Progenitor cell of endocrine pancreas (in vitro differentiated cells): ENCODE measurements around the gene FGF16. TPM values are rescaled to one million over a fixed set of nuclear protein-coding genes. Genes with fewer than 3 reads are reported as not detected.

Experiments
- DNase-seq: peaks from one replicate; pipeline ENCODE4 v3.0.0; 2021; ENCODE audit warnings: low spot score; ENCODE audit not compliant: unreplicated experiment
- H3K27ac Mint-ChIP-seq: 2 replicates; pipeline ENCODE4 v1.8.0; 2021; ENCODE audit warnings: mild to moderate bottlenecking, moderate library complexity, mixed read lengths
- H3K27me3 Mint-ChIP-seq: 2 replicates; pipeline ENCODE4 v1.8.0; 2021; ENCODE audit warnings: mixed read lengths
- H3K36me3 Mint-ChIP-seq: 2 replicates; pipeline ENCODE4 v1.8.0; 2022; ENCODE audit warnings: mixed read lengths; ENCODE audit not compliant: insufficient read depth
- H3K4me1 Mint-ChIP-seq: 2 replicates; pipeline ENCODE4 v1.8.0; 2021; ENCODE audit warnings: low read depth, mixed read lengths
- H3K4me3 Mint-ChIP-seq: 2 replicates; pipeline ENCODE4 v1.8.0; 2021; ENCODE audit warnings: low read depth, mild to moderate bottlenecking, moderate library complexity, mixed read lengths
- H3K9me3 Mint-ChIP-seq: 2 replicates; pipeline ENCODE4 v1.8.0; 2021; ENCODE audit warnings: low read depth, mixed read lengths
- total RNA-seq: library from RNA; stranded (reverse); gene quantifications from 2 replicates; pipeline ENCODE4 v1.2.1, GENCODE V29; 2021
- TF ChIP-seq, protein P1 (sequence below): fragments of 200-600 bp; sonication (generic); IDR thresholded peaks from one replicate; pipeline ENCODE4 v1.5.0; 2021; ENCODE audit warnings: antibody characterized with exemption, mild to moderate bottlenecking; ENCODE audit not compliant: unreplicated experiment

FGF16 gene
- total RNA-seq, 1 donor from 2014 or later: not detected

DNA sequence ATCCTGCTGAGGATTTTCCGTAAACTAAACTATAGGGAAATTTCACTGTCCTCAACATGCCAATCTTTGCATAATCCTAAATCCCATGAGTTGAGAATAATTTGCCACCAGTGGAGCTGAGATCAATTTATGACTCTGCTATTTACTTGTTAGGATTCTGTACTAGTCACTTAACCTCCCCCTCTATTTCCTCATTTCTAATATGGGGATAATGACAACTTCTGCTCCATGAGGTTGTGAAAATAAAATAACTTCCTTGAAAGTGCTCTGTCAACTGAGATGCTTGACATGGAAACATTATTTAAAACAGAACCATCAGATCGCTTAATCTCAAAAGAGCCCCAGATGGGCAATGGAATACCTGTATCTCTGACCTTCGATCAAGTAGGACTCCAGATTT lies 2.6 kb upstream of the FGF16 start:
- DNase-seq: no peak
- Mint-ChIP-seq H3K4me3 (no peak overlapping the region), H3K9me3 (peaks cover 17% of the 10 kb centered on the region), H3K27ac (no peak overlapping the region), H3K27me3 (peaks cover 33% of the 10 kb centered on the region), H3K36me3 (no peaks in the 10 kb centered on the region), H3K4me1 (peaks cover 6% of the 10 kb centered on the region)
- TF ChIP-seq, protein P1, sequence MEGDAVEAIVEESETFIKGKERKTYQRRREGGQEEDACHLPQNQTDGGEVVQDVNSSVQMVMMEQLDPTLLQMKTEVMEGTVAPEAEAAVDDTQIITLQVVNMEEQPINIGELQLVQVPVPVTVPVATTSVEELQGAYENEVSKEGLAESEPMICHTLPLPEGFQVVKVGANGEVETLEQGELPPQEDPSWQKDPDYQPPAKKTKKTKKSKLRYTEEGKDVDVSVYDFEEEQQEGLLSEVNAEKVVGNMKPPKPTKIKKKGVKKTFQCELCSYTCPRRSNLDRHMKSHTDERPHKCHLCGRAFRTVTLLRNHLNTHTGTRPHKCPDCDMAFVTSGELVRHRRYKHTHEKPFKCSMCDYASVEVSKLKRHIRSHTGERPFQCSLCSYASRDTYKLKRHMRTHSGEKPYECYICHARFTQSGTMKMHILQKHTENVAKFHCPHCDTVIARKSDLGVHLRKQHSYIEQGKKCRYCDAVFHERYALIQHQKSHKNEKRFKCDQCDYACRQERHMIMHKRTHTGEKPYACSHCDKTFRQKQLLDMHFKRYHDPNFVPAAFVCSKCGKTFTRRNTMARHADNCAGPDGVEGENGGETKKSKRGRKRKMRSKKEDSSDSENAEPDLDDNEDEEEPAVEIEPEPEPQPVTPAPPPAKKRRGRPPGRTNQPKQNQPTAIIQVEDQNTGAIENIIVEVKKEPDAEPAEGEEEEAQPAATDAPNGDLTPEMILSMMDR: no peak

DNA sequence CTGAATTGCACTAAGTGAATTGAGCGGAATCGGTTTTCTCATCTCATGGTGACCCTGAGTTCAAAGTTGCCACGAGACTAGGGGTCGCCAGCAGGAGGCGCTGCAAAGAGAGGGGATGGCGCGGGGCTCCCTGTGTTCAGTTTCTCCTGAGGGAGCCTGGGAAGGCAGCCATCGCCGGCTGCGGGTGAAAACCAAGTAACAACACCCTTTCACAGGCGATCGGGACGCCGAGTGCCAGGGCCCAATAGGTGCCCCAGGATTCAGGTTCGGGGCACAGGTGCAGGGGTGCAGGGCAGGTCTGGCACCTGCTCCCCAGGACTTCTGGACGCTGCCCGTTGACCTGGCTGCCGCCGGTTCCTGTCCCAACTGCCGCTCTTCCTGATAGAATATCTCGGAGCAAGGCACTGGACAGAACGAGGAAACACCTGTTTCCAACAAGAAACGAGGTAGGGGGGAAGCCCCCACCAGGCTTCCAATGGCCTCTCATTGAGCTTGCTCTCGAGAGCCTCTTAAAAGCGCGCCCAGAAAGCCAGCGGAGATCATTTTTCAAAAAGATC lies 1.1 kb upstream of the FGF16 start:
- H3K27ac Mint-ChIP-seq: no peak overlapping the region
- peaks cover 6% of the 10 kb centered on the region for H3K4me1 Mint-ChIP-seq
- H3K27me3 Mint-ChIP-seq: peaks cover 41% of the 10 kb centered on the region
- peaks cover 11% of the 10 kb centered on the region for H3K9me3 Mint-ChIP-seq
- DNase-seq: peak; percentile 29
- TF ChIP-seq, protein P1: peak; percentile 56
- no peaks in the 10 kb centered on the region for H3K36me3 Mint-ChIP-seq
- peak overlapping the region; percentile 61 for H3K4me3 Mint-ChIP-seq

DNA sequence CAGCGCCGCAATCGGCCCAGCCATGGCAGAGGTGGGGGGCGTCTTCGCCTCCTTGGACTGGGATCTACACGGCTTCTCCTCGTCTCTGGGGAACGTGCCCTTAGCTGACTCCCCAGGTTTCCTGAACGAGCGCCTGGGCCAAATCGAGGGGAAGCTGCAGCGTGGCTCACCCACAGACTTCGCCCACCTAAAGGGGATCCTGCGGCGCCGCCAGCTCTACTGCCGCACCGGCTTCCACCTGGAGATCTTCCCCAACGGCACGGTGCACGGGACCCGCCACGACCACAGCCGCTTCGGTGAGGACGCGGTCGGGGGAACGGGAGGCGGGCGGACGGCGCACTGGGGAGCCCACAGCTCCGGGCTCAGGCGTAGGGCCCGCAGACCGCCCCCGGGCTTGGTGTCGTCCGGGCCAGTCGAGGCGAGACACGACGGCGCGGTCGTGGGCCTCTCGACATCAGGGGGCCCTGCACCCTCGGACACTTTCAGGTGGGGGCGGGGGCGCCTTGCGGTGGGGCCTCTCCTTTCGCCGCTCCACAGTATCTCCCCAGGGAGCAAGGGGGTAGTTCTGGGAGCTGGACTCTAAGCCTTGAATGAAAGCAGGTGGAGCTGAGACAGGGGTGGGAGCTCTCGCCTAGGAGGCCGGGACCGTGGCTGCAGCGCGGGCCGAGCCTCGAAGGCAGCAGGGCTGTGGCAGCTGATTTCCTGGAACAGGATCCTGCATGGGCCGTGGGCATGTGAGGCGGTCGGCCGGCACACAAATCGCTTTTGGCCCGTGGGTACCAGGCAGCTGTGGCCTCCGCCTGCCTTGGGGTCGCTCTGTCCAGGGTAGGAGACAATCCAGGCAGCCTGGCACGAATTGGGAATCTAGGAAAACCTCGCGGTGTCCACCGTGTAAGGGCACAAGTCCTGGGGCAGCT lies 722 bp downstream of the FGF16 start:
- H3K27ac Mint-ChIP-seq: no peak overlapping the region
- H3K9me3 Mint-ChIP-seq: peaks cover 7% of the 10 kb centered on the region
- H3K36me3 Mint-ChIP-seq: no peaks in the 10 kb centered on the region
- H3K4me1 Mint-ChIP-seq: no peaks in the 10 kb centered on the region
- TF ChIP-seq, protein P1: no peak
- peaks cover 41% of the 10 kb centered on the region for H3K27me3 Mint-ChIP-seq
- DNase-seq: no peak
- H3K4me3 Mint-ChIP-seq: peak overlapping the region; percentile 44

DNA sequence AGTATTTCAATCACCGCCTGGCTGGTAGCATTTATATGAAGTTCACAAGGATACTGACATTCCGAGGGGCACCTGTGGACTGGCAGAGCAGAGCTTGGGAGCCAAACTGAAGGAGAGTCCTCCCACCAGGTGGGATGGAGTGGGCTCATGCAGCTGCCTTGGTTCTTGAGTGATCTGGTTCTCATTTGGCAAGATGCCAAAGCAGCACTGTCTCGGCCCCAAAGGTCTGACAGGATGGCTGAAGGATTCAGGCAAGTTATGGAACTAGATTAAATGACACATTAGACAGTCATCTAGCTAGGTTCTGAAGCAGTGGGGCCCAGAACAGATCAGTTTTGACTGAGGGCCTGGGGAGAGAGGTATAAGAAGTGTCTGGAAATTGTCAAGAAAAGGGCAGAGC lies 3.2 kb downstream of the FGF16 start:
- Mint-ChIP-seq H3K27me3 (peaks cover 35% of the 10 kb centered on the region), H3K27ac (no peak overlapping the region), H3K4me3 (no peak overlapping the region), H3K4me1 (no peaks in the 10 kb centered on the region), H3K36me3 (no peaks in the 10 kb centered on the region), H3K9me3 (no peaks in the 10 kb centered on the region)
- TF ChIP-seq, protein P1: no peak
- DNase-seq: no peak

DNA sequence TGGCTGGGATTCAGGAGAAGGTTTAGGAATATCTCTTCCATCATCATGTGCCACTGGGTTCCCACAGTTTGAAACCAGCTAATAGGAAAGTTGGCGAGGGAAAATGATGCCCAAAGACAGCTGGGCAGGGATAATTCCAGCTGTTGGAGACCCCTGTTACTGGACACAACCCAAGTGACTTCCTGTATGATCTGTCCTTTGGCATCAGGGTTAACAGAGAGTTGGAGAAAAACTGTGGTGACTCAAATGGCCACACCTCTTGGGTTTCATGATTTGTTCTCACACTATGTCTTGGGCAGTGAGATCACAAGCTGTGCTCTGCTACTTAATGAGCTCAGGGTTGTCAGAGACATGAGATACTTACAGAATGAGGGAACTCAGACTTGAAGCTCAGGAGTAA lies 3.8 kb downstream of the FGF16 start:
- H3K4me3 Mint-ChIP-seq: no peak overlapping the region
- peaks cover 30% of the 10 kb centered on the region for H3K27me3 Mint-ChIP-seq
- TF ChIP-seq, protein P1: no peak
- H3K9me3 Mint-ChIP-seq: no peaks in the 10 kb centered on the region
- H3K36me3 Mint-ChIP-seq: no peaks in the 10 kb centered on the region
- H3K27ac Mint-ChIP-seq: no peak overlapping the region
- no peaks in the 10 kb centered on the region for H3K4me1 Mint-ChIP-seq
- DNase-seq: no peak
